Measurements from ENCODE around the gene SLC8A3.

GRCh38 chr14:70208380-70208779 lies 19.6 kb upstream of the SLC8A3 start:
- TF ChIP-seq POLR2A (IDR thresholded peaks at IDR 0.05) (no peak), CTCF (IDR thresholded peaks at IDR 0.05) (no peak)
